ENCODE results near the gene STX16.

Gene STX16

DNA sequence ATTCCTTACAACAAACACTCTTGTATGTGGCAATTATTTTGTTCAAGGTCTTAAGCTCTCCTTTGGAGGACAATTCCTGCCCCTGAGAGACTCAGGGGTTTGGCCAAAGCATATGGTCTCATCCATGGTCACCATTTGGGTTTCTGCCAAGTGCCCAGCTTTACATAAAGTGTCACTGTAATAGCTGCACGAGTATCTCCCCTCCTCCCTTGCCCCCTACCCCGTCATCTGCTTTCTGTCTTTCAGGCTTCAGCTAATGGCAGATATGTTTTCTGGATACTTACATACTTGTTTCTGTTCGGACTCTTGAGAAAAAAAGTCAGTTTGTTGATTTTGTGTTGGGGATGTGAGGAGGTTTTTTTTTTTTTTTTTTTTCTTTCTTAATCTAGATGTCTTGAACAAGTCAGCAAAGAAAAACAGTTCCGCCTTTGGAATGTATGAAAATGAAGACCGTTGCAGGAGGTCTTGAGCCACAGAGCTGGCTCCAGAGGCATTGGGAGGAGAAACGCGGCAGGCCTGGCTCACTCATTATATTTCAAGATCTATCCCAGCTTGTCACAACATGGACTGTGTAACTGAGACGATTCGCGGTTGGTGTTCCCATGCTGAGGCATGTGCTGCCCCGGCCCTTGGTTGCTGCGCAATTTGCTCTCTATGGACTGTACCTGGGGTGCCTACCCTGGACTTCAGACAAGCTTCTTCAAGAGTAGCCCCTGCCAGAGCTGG, 32.6 kb upstream of the STX16 start:
- DNase-seq (ENCODE audit: low read depth): no peak

GRCh38 chr20:58619077-58619863, 31.8 kb upstream of the STX16 start:
- DNase-seq (ENCODE audit: low read depth): no peak

DNA sequence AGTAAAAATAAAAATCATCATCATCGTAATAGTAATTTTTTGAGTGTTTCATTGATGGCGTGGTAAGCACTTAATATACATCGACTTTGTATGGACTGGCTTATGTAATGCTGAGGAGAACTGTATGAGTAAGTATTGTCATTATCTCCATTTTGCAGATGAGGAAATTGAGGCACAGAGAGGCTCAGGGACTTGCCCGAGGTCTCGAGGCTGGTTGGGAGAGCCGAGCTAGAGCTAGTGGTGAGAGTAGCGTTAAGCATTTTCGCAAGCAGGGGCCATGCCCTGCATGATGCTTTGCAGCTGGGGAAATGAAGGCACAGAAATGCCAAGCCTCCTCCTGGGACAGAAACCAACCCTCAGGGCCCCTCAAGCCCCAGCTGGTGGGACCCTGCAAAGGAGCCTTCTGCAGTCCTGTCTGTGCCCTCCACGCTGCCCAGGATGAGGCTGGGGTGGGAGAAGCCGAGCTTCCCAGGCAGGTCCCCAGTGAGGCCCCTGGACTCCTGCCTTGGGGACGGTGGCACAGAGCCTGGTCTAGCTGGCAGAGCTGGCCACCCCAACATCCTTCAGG, 31.1 kb upstream of the STX16 start:
- DNase-seq (ENCODE audit: low read depth): no peak

- no peak for DNase-seq (ENCODE audit: low read depth)
These were observed 29.1 kb upstream of the STX16 start for GRCh38 chr20:58621906-58622548.

- no peak for DNase-seq (ENCODE audit: low read depth)
These were observed 28.2 kb upstream of the STX16 start for GRCh38 chr20:58622671-58623578.

DNA sequence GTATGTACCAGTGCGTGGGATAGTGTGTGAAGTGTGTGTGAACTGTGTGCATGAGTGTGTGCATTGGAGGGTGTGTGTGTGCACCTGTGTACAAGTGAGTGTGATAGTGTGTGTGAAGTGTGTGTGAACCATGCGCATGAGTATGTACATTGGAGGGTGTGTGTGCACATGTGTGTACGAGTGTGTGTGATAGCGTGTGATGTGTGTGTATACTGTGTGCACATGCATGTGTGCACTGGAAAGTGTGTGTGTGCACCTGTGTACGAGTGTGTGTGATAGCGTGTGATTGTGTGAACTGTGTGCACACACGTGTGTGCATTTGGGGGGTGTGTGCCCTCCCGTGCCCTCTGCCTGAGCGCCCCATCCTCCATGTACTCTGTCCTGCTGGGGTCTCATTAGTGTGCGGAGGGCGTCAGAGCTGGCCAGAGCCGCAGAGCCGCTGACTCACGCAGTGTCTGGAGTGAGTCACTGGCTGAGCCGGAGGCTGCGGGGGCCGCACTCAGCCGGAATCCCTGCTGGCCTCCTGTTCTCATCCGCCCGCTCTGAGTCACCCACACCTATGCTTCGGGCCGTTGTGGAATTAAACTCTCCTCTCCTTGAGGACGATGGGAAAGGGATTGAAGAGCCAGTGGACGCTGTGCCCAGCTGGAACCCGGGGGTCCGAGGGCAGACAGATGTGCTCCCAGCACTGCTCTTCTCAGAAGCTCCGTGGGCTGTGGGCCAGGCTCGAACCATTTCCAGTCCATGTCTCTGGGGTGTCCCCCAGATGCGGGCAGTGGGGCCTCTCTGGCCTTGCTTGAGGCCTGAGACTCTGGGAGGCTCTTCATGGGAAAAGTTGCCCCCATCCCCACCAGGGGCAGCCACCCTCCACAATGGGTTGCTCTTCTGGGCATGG, 27.3 kb upstream of the STX16 start:
- no peak for DNase-seq (ENCODE audit: low read depth)

GRCh38 chr20:58624687-58625086, 26.4 kb upstream of the STX16 start:
- DNase-seq (ENCODE audit: low read depth): no peak

DNA sequence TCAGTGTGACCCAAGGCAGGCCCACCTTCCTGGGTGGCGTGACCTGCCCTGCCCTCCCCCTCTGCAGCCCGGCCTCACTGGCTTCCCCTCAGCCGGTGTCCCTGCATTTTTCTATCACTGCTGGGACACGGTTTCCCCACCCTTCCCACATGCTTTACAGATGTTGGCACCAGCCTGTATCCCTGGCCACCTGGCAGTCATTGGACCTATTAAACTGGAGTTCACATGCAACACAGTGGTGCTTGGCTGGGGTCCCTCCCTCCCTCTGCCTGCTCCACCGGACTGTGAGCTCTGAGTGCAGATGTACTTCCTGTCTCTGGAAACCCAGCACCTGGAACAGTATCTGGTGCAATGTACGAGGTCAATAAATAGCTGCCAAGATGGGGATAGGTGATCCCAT, 25.5 kb upstream of the STX16 start:
- no peak for DNase-seq (ENCODE audit: low read depth)

DNA sequence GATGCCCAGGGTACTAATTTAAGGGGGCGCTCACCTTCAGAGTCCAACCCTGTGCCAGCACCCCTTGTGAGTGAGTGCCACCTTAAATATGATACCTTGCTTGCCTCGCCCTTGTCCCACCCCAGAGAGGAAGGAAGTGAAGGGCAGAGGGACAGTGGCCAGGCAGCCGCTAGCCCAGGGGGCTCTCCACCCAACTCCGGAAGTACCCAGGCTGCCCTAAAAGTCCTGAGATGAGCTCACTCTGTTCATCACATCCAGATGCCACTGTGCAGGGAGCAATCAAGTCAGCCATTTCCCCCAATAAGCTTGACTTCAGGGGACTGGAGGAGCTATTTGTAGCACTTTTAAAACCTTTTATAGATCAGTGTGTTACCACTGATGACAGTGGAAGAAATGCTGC, 25.0 kb upstream of the STX16 start:
- no peak for DNase-seq (ENCODE audit: low read depth)

DNA sequence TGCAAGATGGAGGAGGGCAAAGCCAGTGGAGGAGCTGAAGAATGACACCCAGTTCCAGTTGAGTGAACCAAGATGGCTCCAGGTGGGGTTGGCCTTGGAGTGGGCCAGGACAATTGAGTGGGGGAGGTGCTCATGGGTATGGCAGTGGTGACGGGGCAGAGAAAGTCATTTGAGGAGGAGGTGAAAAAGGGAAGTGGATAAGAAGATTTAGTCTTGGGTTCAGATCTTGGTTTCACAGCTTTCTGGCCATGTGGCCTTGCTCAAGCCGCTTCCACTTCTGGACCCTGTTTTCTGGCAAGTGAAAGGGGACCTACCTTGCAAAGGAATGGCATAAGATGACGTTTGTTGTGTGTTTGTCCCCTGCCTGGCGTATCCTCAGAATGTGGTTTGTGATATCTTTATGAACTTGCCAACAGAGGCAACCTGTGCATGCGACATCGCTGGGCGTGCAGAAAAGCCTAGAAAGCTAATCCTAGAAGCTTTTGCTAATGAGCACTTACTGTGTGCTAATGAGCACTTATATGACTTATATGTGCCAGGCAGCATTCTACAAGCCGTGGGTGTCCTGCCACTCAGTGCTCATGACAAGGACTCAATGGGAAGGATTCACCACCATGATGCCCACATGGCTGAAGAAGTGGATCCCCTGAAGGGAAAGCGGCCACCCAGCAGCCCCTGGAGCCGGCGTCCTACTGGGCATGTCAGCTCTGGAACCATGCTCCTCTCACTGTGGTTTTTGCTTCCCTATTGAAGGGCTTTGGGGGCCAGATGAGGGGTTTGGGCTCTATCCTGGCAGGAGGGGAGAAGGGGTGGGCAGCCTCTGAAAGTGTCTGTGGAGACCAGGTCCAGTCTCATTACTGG, 23.6 kb upstream of the STX16 start:
- no peak for DNase-seq (ENCODE audit: low read depth)

GRCh38 chr20:58628491-58629214, 22.4 kb upstream of the STX16 start:
- DNase-seq (ENCODE audit: low read depth): no peak

GRCh38 chr20:58629215-58629580, 21.9 kb upstream of the STX16 start:
- DNase-seq (ENCODE audit: low read depth): no peak

- no peak for DNase-seq (ENCODE audit: low read depth)
These were observed 21.0 kb upstream of the STX16 start for GRCh38 chr20:58630063-58630462.

GRCh38 chr20:58633161-58634053, 17.7 kb upstream of the STX16 start:
- DNase-seq (ENCODE audit: low read depth): no peak

GRCh38 chr20:58634059-58634458, 17.0 kb upstream of the STX16 start:
- no peak for DNase-seq (ENCODE audit: low read depth)

DNA sequence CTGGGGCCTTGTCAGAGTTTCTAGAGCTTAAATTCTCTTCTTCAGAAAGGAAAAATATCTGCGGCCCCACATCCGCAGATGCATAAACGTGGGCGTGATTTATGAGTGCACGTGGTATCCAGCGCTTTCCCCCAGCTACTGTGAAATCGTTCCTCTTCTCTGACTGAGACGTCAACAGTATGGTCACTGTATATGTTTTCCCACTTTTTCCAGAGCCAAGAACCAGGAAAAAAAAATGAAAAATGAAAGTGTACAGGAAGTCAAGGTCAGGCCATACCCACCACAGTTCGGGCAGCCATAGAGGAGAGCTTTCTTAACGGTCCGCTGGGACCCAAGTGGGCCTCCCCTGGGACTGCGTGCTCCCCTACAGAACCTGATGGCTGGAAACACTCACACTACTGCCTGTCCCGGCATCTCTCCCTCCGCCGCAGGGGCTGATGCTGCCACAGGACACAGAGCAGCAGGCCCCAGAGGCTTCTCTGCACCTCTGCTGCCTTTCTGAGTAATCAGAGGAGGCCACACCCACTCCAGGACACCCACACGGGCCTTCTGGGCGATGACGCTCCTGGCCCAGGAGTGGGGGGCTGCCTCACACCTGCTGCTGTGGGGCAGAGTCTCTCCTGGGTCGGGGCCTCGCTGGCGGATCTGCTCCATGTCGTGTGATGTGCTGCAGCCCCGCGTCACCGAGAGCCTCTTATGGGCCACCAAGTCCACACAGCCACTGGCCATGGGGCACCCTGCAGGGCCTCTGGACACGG, 16.4 kb upstream of the STX16 start:
- DNase-seq (ENCODE audit: low read depth): no peak

DNA sequence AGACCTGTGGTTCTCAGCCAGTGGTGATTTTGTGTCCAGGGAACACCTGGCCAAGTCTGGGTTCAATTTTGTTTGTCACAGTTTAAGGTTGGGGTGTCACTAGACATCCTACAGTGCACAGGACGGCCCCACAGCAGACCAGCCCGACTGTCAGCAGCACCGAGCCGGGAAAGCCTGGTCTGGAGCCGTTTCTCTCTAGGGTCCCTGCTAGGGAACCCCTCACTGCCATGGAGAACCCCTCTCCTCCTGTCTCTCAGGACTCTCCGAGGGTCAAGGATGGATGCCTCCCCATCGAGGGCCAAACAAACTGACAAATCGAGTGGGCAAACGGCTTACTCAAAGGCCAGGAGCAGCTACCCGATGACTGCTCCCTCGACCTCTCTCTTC, 15.8 kb upstream of the STX16 start:
- no peak for DNase-seq (ENCODE audit: low read depth)
